Transverse colon (tissue), 4 donors: ENCODE data around the gene SLC37A4. TPM values are rescaled to one million over a fixed set of nuclear protein-coding genes. Genes with fewer than 3 reads are reported as not detected.

Experiments
- DNase-seq: peaks from one replicate; pipeline ENCODE4 v3.0.0-alpha.2; 2019
- H3K27ac ChIP-seq, 4 donors: fragments of 200-600 bp; sonication (generic); 2 replicates each; pipeline ENCODE4 v1.5.1; 2016 to 2018; ENCODE audit warnings: inconsistent platforms in 4 of 4
- H3K27me3 ChIP-seq: fragments of 200-600 bp; sonication (generic); 2 replicates; pipeline ENCODE4 v1.5.1; 2017; ENCODE audit warnings: inconsistent platforms
- H3K36me3 ChIP-seq, 4 donors: fragments of 200-600 bp; sonication (generic); 2 replicates each; pipeline ENCODE4 v1.5.1; 2017 to 2019; ENCODE audit warnings: inconsistent platforms in 4 of 4
- H3K4me1 ChIP-seq, 4 donors: fragments of 200-600 bp; sonication (generic); 2 replicates each; pipeline ENCODE4 v1.5.1; 2017 to 2020; ENCODE audit warnings: inconsistent platforms in 4 of 4
- H3K4me3 ChIP-seq, 4 donors: fragments of 200-600 bp; sonication (generic); 1 replicate in 1 of 4; 2 replicates in 3 of 4; pipeline versions ENCODE4 v1.5.1 to v1.6.1; 2017 to 2019; ENCODE audit warnings: inconsistent platforms in 4 of 4
- H3K9me3 ChIP-seq, 2 donors: fragments of 200-600 bp; sonication (generic); 2 replicates each; pipeline ENCODE4 v1.5.1; 2017 to 2019; ENCODE audit warnings: inconsistent platforms in 2 of 2
- EP300 ChIP-seq: sonication (generic); formaldehyde crosslinking; IDR thresholded peaks from one replicate; pipeline ENCODE4 v1.6.1; 2017; ENCODE audit warnings: antibody characterized with exemption, low read depth
- POLR2A ChIP-seq: fragments of 450-650 bp; IDR thresholded peaks from one replicate; pipeline ENCODE4 v1.6.1; 2016; ENCODE audit warnings: antibody characterized with exemption, mild to moderate bottlenecking, moderate library complexity
- POLR2AphosphoS5 ChIP-seq, 3 donors: sonication (generic); formaldehyde crosslinking; IDR thresholded peaks; one replicate each; pipeline ENCODE4 v1.6.1; 2016; ENCODE audit warnings: antibody characterized with exemption in 3 of 3
- WGBS, 2 donors: methylation state at CpG; one replicate each; pipeline ENCODE4 v1.1.5; 2018; ENCODE audit warnings: low coverage in 1 of 2; 5-methylcytosine and 5-hydroxymethylcytosine counted together
- in situ Hi-C, 4 donors: fragments of 200-750 bp; cut with MboI; loops; one replicate each; pipeline versions ENCODE4 v1.15.0 to v1.15.1; 2017; ENCODE audit warnings: low sequenced_read_pairs in 3 of 4, low pct_ligation_motif_present in 1 of 4, low pct_unique_long_range_greater_than_20kb in 1 of 4
- intact Hi-C: fragments of 100-400 bp; cut with DNase I; formaldehyde crosslinking; loops from one replicate; pipeline ENCODE4 v1.15.1; 2023; ENCODE audit warnings: low total_unique reads
- total RNA-seq, 4 donors: library from RNA; depleted of rRNA; stranded (reverse); fragments of >200 nt; gene quantifications; one replicate each; pipeline ENCODE4 v1.1.0, GENCODE V29; 2016
- TF ChIP-seq, protein P1 (sequence below), 5 experiments: fragments of 200-600 bp in 3 of 5; fragments of 450-650 bp in 2 of 5; sonication (generic) in 3 of 5; IDR thresholded peaks; 1 replicate in 2 of 5; 2 replicates in 3 of 5; pipeline ENCODE4 v1.5.1; 2016 to 2017; ENCODE audit warnings: antibody characterized with exemption in 5 of 5, inconsistent platforms in 3 of 5, mild to moderate bottlenecking in 2 of 5, moderate library complexity in 1 of 5

Gene SLC37A4
- total RNA-seq, 4 donors from 2014 or later: 34.0 to 88.3 (median 81.2) TPM

DNA sequence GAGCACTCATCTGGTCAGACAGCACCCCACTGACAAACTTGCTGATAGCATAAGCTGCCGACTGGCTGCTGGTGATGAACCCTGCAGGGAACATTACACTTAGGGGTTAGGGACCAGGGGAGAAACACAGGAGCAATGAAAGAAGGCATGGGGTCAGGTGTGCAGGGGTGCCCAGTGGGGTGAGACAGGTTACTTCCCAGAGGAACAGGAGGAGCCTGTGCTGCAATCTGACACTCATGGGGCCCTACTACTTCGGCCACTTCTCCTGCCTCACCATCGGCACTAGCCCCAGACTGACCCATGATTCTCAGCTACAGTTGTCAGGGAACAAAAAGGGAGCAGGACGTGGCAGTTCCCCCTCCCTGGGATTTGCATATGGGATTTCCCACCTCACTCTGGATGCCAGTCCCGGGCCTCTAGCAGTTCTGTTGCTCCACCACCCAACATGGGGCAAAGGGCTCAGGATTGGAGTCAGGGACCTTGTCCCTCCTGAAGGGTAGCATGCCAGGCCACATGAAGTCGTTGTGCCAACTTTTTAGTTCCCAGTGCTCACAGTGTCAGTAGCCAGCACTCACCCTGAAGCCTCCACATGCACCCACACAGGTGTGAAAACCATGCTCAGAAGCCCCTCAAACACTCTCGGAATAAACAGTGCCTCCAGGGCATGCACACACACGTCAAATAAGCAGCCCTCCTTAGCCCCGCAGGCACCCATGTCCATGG, 2.2 kb downstream of the SLC37A4 start:
- peak overlapping the region in 2 of 4 donors; percentile 70 to 82 for H3K4me3 ChIP-seq
- intact Hi-C loops (no loop called here), in situ Hi-C loops (no loop called here)
- peaks cover 0 to 10% (median 0%) of the 10 kb centered on the region in 4 donors for H3K36me3 ChIP-seq
- no peaks in the 10 kb centered on the region for H3K9me3 ChIP-seq
- WGBS, 2 donors: 0 to 48% methylated on average over 1 to 9 of the region's 9 CpGs
- no peak for DNase-seq
- peaks cover 7 to 52% (median 35%) of the 10 kb centered on the region in 4 donors for H3K4me1 ChIP-seq
- TF ChIP-seq POLR2A: no peak
- TF ChIP-seq EP300: no peak
- no peak for TF ChIP-seq POLR2AphosphoS5 (IDR thresholded peaks at IDR 0.05)
- TF ChIP-seq, protein P1, sequence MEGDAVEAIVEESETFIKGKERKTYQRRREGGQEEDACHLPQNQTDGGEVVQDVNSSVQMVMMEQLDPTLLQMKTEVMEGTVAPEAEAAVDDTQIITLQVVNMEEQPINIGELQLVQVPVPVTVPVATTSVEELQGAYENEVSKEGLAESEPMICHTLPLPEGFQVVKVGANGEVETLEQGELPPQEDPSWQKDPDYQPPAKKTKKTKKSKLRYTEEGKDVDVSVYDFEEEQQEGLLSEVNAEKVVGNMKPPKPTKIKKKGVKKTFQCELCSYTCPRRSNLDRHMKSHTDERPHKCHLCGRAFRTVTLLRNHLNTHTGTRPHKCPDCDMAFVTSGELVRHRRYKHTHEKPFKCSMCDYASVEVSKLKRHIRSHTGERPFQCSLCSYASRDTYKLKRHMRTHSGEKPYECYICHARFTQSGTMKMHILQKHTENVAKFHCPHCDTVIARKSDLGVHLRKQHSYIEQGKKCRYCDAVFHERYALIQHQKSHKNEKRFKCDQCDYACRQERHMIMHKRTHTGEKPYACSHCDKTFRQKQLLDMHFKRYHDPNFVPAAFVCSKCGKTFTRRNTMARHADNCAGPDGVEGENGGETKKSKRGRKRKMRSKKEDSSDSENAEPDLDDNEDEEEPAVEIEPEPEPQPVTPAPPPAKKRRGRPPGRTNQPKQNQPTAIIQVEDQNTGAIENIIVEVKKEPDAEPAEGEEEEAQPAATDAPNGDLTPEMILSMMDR (IDR thresholded peaks at IDR 0.05): no peak
- H3K27ac ChIP-seq: peak overlapping the region; percentile 85 to 92 (median 88)
- H3K27me3 ChIP-seq: no peaks in the 10 kb centered on the region

DNA sequence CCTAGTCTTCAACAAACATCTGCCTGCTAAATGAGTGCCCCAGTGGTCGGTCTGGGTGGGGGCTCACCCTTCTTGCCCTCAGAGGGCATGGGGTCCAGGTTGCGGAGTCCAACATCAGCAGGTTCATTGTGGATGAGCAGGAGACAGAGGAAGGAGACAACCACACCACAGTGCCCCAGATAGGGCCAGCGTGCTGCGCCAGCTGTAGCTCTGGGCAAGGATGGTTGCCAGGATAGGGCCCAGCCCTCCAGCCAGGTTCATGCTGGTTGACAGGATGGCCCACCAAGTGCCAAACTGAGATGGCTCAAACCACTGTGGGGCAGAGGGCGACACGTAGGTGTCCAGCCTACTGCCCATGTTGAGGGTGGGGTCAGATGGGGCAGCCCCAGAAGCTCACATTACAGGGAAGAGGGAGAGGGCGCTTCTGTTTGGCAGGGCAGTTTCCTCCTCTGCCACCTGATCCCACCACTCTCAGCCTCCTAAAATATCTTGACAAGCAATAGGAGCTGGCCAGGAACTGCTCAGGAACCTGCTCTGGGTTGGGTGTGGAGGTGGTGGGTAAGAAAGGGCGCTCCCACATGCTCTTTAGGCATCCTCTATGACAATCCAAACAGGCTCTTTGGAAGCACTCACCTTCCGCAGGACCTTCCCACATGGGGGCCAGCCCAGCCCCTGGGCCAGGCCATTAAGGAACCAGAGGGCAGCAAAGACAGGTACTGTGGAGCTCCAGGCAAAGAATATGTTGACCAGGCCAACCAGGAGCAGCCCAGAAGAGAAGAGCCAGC, 2.9 kb downstream of the SLC37A4 start:
- Histone ChIP-seq H3K27ac (peak overlapping the region; percentile 49 to 92 (median 86)), H3K36me3 (peaks cover 0 to 10% (median 0%) of the 10 kb centered on the region in 4 donors), H3K27me3 (no peaks in the 10 kb centered on the region), H3K9me3 (no peaks in the 10 kb centered on the region), H3K4me1 (peaks cover 7 to 56% (median 35%) of the 10 kb centered on the region in 4 donors), H3K4me3 (peak overlapping the region in 2 of 4 donors; percentile 70 to 82)
- in situ Hi-C loops: no loop called here
- no peak for DNase-seq
- intact Hi-C loops: no loop called here
- WGBS, 2 donors: 96% methylated on average over 8 of the region's 9 CpGs; no CpG with 5 or more reads in 1 of the 2 donors
- TF ChIP-seq, protein P1 (IDR thresholded peaks at IDR 0.05): no peak
- TF ChIP-seq POLR2A (no peak), POLR2AphosphoS5 (IDR thresholded peaks at IDR 0.05) (no peak), EP300 (no peak)

DNA sequence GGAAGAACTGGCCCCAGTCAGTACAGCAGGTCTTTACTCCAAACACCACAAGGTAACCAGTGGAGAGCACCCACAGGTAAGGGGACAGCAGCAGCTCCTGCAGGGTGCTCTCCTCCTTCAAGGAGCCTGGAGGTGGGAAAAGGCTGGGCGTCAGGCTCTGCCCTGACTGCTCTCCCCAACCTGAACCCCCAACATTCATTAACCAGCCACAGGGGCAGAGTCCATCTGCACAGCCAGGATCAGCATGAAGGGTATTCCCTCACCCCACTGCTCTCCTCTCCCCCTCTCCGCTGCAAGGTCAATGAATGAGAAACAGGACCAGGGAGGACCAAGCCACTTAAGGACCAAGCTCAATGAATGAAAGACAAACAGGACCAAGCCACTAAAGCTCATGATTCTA, 3.7 kb downstream of the SLC37A4 start:
- 62% methylated on average over 2 of the region's 2 CpGs; no CpG with 5 or more reads in 1 of the 2 donors for WGBS, 2 donors
- TF ChIP-seq POLR2AphosphoS5 (IDR thresholded peaks at IDR 0.05): no peak
- no peak for TF ChIP-seq POLR2A
- TF ChIP-seq EP300: no peak
- TF ChIP-seq, protein P1 (IDR thresholded peaks at IDR 0.05): no peak
- Histone ChIP-seq H3K36me3 (peaks cover 0 to 10% (median 2%) of the 10 kb centered on the region in 4 donors), H3K4me3 (no peak overlapping the region), H3K27me3 (no peaks in the 10 kb centered on the region), H3K4me1 (peaks cover 7 to 63% (median 40%) of the 10 kb centered on the region in 4 donors), H3K27ac (no peak overlapping the region), H3K9me3 (no peaks in the 10 kb centered on the region)
- in situ Hi-C loops: no loop called here
- intact Hi-C loops: no loop called here
- DNase-seq: no peak
